ENCODE results near the gene UNKL.

UNKL gene

GRCh38 chr16:1378087-1378803, 36.3 kb downstream of the UNKL start:
- no peak for DNase-seq

GRCh38 chr16:1377406-1378010, 37.0 kb downstream of the UNKL start:
- DNase-seq = peak in 44 of 56 donors; percentile 3 to 77 (median 38)

DNA sequence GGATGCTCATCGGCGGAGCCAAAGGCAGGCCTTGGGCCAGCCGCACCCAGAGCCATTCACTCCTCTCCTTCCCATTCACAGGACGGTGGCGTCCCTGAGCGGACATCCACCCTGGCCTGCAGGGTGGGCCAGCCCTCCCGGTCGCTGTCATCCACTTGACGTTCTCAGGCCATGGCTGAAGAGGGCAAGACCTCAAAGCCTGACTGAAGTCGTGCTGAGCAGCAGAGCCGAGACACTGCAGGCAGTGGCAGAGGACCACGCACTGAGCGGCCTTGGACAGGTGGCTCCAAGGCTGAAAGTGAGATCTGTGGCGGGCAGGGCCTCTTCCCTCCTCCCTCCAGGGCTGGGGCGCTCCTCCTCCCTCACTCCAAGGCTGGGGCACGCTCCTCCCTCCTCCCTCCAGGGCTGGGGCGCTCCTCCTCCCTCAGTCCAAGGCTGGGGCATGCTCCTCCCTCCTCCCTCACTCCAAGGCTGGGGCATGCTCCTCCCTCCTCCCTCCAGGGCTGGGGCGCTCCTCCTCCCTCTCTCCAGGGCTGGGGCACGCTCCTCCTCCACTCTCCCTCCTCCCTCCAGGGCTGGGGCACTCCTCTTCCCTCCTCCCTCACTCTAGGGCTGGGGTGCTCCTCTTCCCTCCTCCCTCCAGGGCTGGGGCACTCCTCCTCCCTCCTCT, 38.6 kb downstream of the UNKL start:
- peak in 1 of 56 donors; percentile 13 for DNase-seq

- no peak for DNase-seq
These were observed 39.2 kb downstream of the UNKL start for GRCh38 chr16:1375298-1375640.

DNA sequence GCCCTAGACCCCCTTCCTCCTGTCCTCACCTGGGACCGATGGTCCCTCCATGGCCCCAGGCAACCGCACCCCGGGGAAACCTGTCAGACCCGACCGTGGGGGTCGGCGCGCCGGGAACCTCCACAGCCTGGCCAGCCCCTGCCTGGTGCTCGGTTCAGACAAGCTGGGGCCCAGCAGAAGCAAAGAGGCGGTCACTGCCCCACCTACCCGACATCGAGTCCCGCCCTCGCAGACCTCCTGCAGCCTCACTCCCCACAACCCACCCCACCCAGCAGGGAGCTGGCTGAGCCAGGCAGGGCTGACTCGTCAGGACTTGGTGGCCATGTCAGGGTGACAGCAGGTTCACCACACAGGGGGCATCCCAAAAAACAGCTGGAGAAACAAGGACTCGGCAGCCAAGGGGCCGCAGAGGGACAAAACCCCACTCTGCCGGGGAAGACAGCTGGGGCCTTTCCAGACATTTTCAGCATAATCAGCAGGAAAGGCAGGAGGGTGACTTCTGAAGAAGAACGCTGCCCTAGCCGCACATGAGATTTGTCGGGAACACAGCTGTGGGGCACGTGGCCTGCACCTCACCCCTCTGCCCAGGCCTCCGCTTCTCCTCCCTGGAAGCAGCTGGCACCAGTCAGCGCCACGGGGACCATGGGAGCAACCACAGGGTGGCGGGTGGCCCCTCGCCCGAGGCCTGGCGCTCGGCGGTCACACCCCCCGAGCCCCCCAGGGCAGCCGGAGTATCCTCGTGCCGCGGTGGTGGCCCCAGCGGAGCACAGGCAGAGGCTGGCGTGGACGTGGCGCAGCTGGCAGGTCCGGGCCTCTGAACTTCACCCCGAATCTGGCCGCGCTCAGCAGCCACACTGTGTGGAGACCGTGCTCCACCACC, 39.8 kb downstream of the UNKL start:
- no peak for DNase-seq

DNA sequence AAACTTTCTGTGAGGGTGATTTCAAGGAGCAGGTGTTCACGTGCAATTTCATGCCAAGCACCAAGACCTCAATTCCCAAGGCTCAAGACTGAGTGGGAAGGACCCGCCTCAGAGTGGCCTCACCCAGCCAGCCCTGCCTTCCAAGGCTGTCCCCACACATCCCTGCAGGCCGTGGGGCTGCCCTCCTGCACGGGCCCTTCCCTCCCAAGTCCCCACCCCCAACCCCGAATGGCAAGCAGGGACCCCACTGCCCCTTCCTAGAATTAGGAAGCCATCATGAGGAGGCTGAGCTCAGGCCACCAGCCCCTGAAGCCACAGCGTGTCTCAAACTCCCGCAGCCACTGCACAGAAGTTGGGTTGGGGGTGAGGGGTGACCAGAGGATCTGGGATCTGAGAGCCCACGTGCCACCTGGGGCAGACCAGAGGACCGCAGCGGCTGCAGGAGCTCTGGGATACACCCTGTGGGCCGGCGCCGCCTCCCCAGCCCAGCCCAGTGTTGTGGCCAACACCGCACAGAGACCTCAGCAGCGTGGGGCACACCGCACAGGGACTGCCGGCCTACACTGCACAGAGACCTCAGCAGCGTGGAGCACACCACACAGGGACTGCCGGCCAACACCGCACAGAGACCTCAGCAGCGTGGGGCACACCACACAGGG, 42.1 kb downstream of the UNKL start:
- no peak for DNase-seq

DNA sequence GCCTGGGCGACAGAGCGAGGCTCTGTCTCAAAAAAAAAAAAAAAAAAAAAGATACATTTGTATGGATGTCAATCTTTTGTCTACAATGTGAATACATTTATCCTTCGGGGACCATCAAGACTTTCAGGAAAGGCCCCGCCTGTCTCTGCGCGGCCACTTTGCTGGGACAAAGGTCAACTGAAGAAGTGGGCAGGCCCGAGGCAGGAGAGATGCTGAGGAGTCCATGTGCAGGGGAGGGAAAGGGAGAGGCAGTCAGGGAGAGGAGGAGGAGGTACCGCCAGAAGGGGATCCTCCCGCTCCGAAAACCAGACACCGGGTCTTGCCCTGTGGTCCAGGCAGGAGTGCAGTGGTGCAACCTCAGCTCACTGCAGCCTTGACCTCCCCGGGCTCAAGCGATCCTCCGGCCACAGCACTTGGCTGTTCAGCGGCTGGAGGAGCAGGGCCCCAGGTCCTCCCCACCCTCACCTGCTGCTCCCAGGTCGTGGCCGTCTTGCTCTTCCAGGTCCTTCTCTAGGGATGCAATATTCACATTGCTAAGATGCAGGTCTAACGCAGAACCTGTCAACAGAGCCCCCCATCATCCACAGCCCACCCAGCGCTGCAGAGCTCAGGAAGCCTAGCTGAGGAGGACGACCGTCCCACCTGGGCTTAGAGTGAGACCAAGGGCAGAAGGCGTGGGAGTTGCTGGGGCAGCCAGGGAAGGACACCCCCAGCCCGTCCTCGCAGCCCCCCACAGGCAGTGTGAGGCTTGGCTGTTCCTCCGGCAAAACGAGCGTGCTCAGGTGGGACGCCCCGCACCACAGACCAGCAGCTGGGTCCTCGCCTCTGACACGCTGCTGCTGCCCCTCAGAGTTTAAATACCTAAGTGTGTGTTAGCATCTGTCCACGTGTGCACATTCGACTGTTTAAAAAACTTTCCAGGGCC, 43.2 kb downstream of the UNKL start:
- no peak for DNase-seq

- no peak for DNase-seq
These were observed 46.9 kb downstream of the UNKL start for GRCh38 chr16:1367486-1368174.

GRCh38 chr16:1366712-1367299, 47.7 kb downstream of the UNKL start:
- no peak for DNase-seq

- DNase-seq = no peak
These were observed 48.3 kb downstream of the UNKL start for GRCh38 chr16:1366060-1366711.

DNA sequence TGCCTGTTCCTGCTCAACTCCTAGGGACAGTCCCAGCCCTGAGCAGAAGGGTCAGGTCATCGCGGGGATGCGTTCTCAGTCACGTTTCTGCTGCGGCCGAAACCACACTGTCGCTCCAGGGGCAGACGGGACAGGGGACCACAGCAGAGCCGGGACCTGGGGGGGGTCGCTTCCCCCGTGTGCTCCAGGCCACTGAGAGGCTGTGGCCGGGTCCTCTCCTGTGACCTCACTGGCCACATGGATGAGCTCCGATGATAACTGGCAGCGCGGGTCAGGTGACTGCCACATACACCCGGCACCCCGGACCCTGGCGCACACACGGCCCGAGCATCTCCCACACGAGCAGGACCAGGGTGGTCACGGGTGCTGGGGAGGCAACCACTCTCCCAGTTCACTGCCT, 50.0 kb downstream of the UNKL start:
- no peak for DNase-seq

DNA sequence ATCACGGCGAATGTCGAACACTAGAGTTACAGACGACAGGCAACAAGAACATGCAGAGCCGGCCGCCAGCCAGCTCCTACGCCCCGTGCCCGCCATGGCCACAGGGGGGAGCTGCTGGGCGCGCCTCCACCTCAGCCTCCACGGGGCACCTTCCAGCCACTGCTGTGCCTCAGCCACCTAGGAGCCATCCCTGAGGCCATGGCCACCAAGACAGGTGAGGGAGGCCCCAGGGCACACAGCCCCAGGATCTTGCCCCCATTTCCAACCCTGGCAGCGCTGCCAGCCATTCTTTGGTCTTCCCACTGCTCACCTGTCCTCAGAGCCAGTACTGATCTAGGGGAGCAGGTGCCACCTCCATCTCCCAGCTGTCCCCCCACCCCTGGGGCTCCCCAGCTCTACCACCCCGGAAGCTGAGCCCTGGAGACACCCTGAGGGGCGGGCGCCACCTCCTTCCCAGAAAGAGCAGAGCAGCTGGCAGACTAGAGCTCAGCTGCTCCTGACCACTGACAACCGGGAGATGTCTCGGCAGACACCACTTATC, 50.9 kb downstream of the UNKL start:
- DNase-seq = peak in 5 of 56 donors; percentile 16 to 42 (median 25)

DNA sequence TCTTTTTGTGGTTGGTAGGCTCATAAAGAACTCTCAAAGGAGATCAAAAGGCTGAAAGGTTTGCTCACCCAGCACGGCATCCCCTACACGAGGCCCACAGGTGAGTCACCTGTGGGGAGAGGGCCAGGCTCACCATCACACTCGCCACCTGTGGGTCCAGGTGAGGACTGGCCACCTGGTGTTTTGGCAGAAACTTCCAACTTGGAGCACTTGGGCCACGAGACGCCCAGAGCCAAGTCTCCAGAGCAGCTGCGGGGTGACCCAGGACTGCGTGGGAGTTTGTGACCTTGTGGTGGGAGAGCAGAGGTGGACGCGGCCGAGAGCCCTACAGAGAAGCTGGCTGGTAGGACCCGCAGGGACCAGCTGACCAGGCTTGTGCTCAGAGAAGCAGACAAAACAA, 51.7 kb downstream of the UNKL start:
- no peak for DNase-seq

- DNase-seq = no peak
These were observed 52.7 kb downstream of the UNKL start for GRCh38 chr16:1361685-1362360.

GRCh38 chr16:1357906-1358566, 56.5 kb downstream of the UNKL start:
- no peak for DNase-seq

GRCh38 chr16:1356061-1356900, 58.2 kb downstream of the UNKL start:
- no peak for DNase-seq
